Gastroesophageal sphincter (tissue), 3 donors: ENCODE data around the gene CLDN20.

Source experiments
- CTCF ChIP-seq, 4 experiments: fragments of 200-600 bp in 2 of 4; fragments of 450-650 bp in 2 of 4; sonication (generic) in 1 of 4; IDR thresholded peaks; one replicate each; pipeline ENCODE4 v1.5.1; 2017 to 2019; ENCODE audit warnings: antibody characterized with exemption in 4 of 4, mild to moderate bottlenecking in 2 of 4, moderate library complexity in 2 of 4
- EP300 ChIP-seq: sonication (generic); formaldehyde crosslinking; IDR thresholded peaks from one replicate; pipeline ENCODE4 v1.6.1; 2017; ENCODE audit warnings: antibody characterized with exemption, mild to moderate bottlenecking
- POLR2A ChIP-seq, 2 donors: fragments of 450-650 bp; IDR thresholded peaks; one replicate each; pipeline ENCODE4 v1.6.1; 2017; ENCODE audit warnings: antibody characterized with exemption in 2 of 2, mild to moderate bottlenecking in 2 of 2, moderate library complexity in 1 of 2

DNA sequence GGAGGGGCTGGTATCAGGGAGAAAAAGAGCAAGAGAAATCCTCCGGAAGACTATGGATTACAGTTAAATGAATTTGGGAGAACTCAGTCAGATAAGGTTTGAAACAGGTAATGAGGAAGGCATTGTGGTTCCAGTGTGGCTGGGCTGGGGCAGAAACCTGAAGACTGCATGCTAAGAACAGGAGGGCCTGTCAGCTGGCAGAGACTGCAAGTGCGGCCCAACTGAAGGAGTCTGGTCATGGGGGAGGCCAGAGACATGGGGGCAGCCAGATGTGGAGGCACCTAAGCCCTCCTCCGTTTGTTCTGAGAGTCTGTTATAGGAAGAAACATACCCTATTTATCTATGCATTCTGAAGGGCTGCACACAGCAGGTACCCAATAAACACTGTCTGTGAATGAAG lies 33.9 kb downstream of the CLDN20 start:
- no peak for TF ChIP-seq POLR2A (IDR thresholded peaks at IDR 0.05)
- no peak for TF ChIP-seq CTCF (IDR thresholded peaks at IDR 0.05)
- no peak for TF ChIP-seq EP300
